PC-9 (cell line): Measurements from ENCODE around the gene NINJ2.

Experiments
- CTCF ChIP-seq: fragments of 200-600 bp; sonication (generic); conservative IDR thresholded peaks from 2 replicates; pipeline ENCODE4 v1.6.1; 2017; ENCODE audit warnings: mixed run types, antibody characterized with exemption, mild to moderate bottlenecking, moderate library complexity
- EZH2 ChIP-seq: fragments of 200-600 bp; sonication (generic); IDR thresholded peaks from 2 replicates; pipeline ENCODE4 v1.8.0; 2017; ENCODE audit warnings: antibody characterized with exemption, low read depth

GRCh38 chr12:627863-628741 is 35.1 kb downstream of the NINJ2 start:
- no peak for TF ChIP-seq CTCF
- TF ChIP-seq EZH2, result no peak
